Measurements from ENCODE around the gene RTL1.

DNA sequence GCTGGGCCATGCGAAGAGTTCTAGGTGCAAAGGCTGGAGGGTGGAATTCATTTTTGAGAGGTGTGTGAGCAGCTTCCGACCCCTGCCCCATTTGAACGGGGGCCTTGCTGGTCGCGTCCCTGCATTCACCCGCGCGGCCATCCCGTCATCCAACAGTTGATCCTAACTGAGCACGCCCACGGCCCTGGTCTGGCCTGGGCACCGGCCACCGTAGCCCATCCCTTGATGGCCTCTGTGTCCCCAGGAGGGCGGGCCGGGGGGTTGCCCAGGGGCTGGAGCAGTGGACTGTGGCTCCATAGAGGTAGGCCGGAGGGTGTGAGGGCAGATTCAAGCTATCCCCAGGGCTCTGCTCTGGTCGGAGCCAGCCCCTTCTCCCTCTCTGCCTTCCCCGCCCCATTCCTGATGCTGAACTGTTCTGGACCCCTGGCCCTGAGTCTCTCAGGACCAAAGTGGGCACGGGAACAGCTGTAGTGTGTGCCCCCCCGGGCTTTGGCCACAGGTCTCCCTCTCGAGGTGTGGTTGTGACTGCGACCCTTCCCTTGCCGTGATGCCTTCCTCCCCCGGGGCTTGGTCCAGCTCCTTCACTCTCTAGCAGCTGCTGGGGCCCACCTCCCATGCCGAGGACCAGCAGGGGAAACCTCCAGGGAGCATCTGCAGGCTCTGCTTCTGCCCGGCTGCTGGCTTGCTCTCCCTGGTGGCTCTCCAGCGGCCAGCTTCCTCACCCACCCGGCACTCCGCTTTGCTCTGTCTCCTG lies 68.6 kb downstream of the RTL1 start:
- TF ChIP-seq POLR2A (IDR thresholded peaks at IDR 0.05; ENCODE audit: insufficient read depth in 1 of 2, low read depth in 2 of 2, low read length in 2 of 2) = no peak
- no peak for TF ChIP-seq RNF2 (conservative IDR thresholded peaks at IDR 0.05; ENCODE audit: low read depth)
- TF ChIP-seq CTCF (CRISPR knock-in tag; IDR thresholded peaks at IDR 0.05) = no peak
- TF ChIP-seq ZBTB3 (CRISPR knock-in tag; IDR thresholded peaks at IDR 0.05; ENCODE audit: borderline replicate concordance, low read depth) = no peak
- TF ChIP-seq ZNF235 (CRISPR knock-in tag; IDR thresholded peaks at IDR 0.05; ENCODE audit: borderline replicate concordance) = no peak
- TF ChIP-seq ZNF598 (CRISPR knock-in tag; IDR thresholded peaks at IDR 0.05; ENCODE audit: borderline replicate concordance) = no peak
- TF ChIP-seq SRY (CRISPR knock-in tag; IDR thresholded peaks at IDR 0.05) = no peak
